Activated CD4-positive, alpha-beta T cell treated with anti-CD3 and anti-CD28 coated beads, Interleukin-2, amount 50 U/mL, for 24 hours (primary cell): Measurements from ENCODE around the gene NOS3.
A peak's percentile ranks its signal among the peaks of the same experiment; 100 is the strongest.
"Not testable (repeated sequence)": the region's sequence is repeated elsewhere in the genome, so short reads cannot be mapped to it uniquely, and the experiment has no call there.

Experiments used
- DNase-seq, 2 donors: peaks; one replicate each; pipeline ENCODE4 v3.0.0-alpha.2; 2020; ENCODE audit warnings: low read depth in 1 of 2, low spot score in 1 of 2

Gene NOS3

DNA sequence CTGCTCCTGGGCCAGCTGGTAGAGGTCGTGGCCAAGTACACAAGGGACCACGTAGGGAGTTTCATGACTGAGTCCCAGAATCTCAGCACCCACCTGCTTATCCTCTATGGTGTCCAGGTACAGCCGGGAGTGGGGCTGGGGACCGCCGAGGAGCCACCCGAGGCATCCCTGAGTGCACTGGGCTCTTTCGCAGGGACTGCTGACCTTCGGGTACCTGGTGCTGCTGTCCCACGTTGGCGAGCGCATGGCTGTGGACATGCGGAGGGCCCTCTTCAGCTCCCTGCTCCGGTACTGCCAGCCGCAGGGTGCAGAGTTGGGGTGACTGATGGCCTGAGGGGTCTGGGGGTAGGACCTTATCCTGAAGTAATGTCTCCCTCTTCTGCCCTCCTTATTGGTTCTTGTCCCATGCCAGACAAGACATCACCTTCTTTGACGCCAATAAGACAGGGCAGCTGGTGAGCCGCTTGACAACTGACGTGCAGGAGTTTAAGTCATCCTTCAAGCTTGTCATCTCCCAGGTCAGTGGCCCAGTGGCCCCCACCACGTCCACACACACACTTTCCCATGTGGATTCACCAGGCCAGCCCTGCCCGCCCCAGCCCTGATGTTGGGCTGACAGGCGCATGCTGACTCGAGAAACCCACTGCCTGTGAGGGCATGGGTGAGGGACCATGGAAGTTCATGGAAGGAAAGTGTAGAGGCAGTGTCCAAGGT is 43.7 kb downstream of the NOS3 start:
- DNase-seq: no peak

GRCh38 chr7:151035026-151035717 is 44.4 kb downstream of the NOS3 start:
- no peak for DNase-seq

- DNase-seq: no peak
Measured at GRCh38 chr7:151035902-151036301, 45.1 kb downstream of the NOS3 start.

- peak; percentile 31 to 80 for DNase-seq
Measured at GRCh38 chr7:151038951-151039849, 48.4 kb downstream of the NOS3 start.

GRCh38 chr7:151039850-151040548 is 49.2 kb downstream of the NOS3 start:
- DNase-seq: no peak

GRCh38 chr7:151040616-151041375 is 50.0 kb downstream of the NOS3 start:
- no peak for DNase-seq

GRCh38 chr7:151043449-151043848 is 52.6 kb downstream of the NOS3 start:
- DNase-seq: not testable (repeated sequence)

- no peak for DNase-seq
Measured at GRCh38 chr7:151043959-151044358, 53.1 kb downstream of the NOS3 start.

DNA sequence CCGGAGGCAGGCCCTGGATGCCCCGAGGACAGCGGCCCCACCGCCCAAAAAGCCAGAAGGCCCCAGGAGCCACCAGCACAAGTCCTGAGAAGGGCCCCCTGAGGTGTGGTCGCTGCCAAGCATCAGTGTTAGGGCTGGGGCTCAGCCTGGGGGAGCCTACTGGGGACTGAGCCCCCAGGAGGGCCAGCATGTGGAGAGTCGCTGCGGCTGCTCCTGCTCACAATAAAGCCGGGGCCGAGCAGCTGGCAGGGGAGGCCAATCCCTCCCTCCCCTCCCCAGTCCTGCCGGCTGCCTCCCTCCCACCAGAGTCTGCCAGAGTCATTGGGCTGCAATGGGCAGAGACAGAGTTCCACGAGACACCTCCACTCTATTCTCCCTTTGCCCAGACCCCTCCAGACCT is 54.4 kb downstream of the NOS3 start:
- DNase-seq: no peak

GRCh38 chr7:151045967-151046366 is 55.1 kb downstream of the NOS3 start:
- DNase-seq: no peak

GRCh38 chr7:151046603-151047573 is 56.1 kb downstream of the NOS3 start:
- DNase-seq: no peak

DNA sequence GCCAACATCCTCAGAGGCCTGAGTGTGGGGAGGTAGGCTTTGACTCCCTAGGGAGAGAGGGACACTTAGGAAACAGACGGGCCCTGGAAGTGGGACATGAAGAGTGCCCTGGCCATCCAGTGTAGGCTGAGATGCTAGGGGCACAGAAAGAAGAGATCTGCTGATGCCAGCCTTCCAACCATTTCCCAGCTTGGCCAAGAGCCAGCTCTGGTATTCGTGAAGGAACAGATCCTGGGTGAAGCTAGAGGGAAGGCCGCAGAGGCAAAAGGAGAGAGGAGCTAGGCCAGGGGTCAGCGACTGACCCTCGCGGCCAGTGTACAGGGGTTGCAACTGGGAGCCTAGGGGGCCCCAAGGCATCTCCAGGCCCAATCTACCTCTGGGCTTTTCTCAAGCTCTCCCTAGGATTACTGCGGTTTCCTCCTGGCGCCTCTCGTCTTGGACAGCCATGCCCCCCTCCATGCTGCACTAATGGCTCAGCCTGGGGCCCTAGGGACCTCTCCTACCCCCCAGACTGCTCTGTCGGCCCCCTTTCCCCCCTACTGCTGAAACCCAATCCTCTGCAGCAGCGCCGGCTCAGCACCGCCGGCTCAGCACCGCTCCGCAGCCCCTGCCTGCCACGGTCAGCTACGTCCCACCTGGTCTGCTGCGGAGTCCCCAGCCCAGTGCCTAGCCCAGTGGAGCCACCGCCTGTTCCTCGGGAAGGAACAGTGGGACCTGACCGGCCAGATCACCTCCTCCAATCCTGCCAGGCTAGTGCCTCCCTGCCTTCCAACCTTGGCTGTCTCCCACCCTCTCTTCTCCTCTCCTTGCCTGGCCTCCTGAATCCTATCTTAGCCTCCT is 57.4 kb downstream of the NOS3 start, which contains the start of gene ASIC3:
Gene ASIC3 (plus strand): TSS at position 556 of the 840 bp plus-strand sequence. CDS start 355 bp downstream, outside the sequence.
- DNase-seq: no peak

DNA sequence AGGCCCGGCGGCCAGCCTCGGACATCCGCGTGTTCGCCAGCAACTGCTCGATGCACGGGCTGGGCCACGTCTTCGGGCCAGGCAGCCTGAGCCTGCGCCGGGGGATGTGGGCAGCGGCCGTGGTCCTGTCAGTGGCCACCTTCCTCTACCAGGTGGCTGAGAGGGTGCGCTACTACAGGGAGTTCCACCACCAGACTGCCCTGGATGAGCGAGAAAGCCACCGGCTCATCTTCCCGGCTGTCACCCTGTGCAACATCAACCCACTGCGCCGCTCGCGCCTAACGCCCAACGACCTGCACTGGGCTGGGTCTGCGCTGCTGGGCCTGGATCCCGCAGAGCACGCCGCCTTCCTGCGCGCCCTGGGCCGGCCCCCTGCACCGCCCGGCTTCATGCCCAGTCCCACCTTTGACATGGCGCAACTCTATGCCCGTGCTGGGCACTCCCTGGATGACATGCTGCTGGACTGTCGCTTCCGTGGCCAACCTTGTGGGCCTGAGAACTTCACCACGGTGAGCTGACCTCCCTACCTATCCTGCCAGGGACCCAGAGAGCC is 58.2 kb downstream of the NOS3 start:
- no peak for DNase-seq

- DNase-seq: peak; percentile 26 to 38
Measured at GRCh38 chr7:151051108-151051507, 60.3 kb downstream of the NOS3 start.

GRCh38 chr7:151053096-151053495 is 62.3 kb downstream of the NOS3 start:
- DNase-seq: no peak

DNA sequence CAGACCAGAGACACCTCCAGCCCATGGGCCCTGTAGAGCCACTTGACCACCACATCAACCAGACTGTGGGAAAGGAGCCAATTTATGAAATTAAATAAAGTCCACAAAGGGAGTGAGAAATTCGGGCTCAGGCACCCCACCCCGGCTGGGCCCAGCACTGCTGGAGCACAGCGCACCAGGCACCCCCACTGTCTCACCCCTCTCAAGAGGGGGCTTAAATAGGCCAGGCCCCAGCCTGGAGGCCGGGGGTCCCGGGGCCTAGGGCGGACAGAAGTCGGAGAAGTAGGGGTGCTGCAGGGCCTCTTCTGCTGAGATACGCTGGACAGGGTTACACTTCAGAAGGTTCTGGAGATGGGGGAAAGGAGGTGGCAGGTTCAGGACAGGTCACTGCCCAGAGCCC is 62.9 kb downstream of the NOS3 start:
- DNase-seq: no peak

- DNase-seq: no peak
Measured at GRCh38 chr7:151056283-151056665, 65.5 kb downstream of the NOS3 start.
